Stimulated activated CD8-positive, alpha-beta memory T cell treated with anti-CD3 and anti-CD28 coated beads, Interleukin-7, amount 100 ng/mL, for 48 hours (primary cell): ENCODE data around the gene CAPZA2.
"Not testable (repeated sequence)": the region's sequence is repeated elsewhere in the genome, so short reads cannot be mapped to it uniquely, and the experiment has no call there.

ENCODE experiments used
- DNase-seq, 2 donors: peaks; one replicate each; pipeline ENCODE4 v3.0.0-alpha.2; 2020; ENCODE audit warnings: low read depth in 1 of 2; ENCODE audit errors: extremely low read depth in 1 of 2

CAPZA2 gene

DNA sequence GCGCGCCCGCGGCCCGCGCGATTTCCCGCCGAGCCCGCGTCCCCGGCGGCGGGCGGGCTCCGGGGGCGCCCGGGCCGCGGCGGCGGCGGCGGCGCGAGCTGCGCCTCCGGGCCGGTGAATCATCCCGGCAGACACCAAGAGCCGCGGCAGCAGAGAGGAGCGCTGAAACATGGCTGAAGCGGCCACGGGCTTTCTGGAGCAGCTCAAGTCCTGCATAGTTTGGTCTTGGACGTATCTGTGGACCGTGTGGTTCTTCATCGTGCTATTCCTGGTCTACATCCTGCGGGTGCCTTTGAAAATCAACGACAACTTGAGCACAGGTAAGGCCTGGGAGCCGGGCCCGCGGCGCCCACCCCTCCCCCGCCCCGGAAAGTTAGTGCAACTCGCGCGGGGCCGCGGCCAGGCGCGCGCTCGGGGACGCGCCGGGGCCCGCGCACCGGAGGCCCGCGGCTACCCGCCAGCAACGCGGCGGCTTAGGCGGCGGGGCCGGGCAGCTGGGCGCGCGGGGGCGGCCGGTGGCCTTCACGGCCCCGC lies 91.1 kb downstream of the CAPZA2 start, which contains the start of gene ST7:
Gene ST7, plus strand, starts transcription at position 130 of the 534 bp plus-strand sequence. Its CDS starts 40 bp downstream, at position 170.
- DNase-seq, result peak; percentile 29 to 38

DNA sequence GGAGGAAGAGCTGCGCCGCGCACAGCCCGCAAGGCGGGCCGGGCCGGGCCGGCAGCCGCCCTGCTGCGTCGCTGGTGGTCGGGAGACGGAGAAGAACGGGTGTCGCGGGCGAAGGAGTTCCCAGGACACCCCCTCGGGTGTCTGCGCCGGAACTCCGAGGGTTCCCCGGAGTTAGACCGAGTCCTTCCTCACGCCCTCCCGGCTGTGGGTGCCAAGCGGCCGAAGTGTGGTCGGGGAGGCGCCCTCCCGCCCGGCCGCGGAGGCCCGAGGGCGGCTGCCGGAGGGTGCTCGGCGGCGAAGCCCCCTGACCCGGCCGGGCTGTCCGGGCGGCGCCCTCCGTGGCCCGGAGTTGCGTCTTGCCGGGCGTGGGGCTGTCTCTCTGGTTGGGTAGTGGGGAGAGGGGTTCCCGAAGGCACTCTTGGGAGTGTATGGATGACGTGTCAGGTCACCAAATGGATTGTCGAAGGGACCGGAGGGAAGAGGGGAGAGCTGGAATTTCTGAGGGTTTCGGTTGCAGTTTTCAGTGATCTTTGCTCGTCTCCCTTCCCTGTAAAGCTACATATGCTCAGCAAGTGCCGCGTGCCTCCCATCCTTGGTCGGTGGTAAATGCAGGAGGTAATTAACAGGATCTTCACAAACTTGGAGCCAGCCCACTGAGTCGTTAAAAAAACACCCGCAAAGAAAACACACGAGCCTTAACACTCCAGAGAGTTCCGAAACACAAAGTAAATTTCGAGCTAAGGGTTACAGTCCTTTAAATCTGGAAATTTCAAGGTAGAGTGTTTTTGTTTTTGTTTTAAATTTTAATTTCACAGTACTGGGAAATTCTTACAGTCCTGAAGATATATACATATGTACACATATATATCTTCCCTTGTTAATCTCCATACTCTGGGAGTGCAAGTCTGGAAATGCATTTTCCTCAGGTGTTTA lies 91.8 kb downstream of the CAPZA2 start:
- peak in 1 of 2 donors; percentile 9 for DNase-seq

DNA sequence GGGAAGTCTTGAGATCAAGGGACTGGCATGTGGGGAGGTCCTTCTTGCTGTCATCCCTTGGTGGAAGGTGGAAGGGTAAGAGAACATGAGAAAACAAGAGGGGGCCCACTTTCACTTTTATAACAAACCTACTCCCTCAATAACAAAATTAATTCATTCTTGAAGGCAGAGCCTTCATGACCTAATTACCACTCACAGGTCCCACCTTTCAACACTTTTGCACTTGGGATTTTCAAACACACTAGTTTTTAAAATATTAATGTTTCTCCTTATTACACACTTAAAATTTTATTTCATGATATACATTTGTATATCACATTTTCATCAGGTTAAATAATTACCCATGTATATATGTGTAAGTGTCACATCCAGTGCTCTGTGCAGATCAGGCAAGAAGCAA lies 93.0 kb downstream of the CAPZA2 start:
- no peak for DNase-seq

DNA sequence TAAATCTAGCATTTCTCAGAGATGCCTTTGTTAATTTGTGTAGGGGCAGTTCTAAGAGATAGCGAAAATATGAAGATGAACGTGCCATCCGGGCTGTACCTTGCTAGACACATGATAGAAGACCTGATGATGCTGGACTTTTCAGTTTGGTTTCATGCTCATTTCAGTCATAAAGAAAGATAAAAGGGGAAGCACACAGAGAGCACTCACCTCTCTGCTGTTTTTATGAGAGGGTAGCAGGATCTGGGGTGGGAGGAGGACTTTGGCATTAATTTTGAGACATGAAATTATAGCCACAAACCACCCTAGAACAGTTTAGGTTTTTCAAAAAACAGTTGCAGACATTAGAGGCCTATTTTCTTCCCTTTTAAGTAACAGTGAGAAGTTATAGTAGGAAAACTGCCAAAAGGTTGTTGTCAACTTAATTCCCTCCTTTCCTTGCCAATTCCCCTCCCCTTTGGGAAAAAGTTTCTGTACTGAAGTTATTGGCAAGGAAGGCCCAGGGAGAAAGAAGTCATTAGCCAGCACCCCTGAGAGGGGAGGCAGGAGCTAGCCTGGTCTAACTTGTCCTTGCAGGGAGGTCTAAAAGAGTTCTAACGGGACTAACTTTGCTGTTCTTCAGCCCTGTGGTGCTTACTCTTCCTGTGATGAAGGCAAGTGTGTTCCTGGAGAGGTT lies 93.6 kb downstream of the CAPZA2 start:
- DNase-seq, result no peak

DNA sequence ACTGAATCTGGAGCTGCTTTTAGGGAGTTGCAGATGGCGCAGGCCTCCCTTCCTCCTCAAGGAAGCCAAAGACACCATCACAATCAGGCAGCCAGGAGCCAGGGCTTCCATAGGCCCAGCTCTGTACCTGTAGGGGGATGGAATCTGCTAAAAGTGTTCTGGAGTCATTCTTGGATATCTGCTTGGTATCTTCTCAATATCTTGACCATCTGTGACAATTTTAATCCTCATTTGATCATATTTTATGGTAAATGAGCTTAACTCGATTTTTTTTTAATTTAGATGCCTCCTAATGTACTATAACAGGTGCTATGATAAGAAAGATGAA lies 94.1 kb downstream of the CAPZA2 start:
- DNase-seq, result no peak

DNA sequence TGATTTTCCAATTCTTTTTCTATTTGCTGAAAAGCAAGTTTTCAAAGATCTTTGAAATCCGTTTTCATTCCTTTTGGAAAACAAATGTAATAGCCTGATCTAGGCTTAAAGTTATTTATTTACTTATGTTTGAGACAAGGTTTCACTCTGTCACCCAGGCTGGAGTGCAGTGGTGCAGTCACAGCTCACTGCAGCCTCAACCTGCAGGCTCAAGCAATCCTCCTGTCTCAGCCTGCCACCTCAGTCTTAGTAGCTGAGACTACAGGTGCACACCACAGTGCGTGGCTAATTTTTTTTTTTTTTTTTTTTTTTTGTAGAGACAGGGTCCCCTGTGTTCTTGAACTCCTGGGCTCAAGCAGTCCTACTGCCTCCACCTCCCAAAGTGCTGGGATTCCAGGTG lies 95.5 kb downstream of the CAPZA2 start:
- DNase-seq, result no peak

DNA sequence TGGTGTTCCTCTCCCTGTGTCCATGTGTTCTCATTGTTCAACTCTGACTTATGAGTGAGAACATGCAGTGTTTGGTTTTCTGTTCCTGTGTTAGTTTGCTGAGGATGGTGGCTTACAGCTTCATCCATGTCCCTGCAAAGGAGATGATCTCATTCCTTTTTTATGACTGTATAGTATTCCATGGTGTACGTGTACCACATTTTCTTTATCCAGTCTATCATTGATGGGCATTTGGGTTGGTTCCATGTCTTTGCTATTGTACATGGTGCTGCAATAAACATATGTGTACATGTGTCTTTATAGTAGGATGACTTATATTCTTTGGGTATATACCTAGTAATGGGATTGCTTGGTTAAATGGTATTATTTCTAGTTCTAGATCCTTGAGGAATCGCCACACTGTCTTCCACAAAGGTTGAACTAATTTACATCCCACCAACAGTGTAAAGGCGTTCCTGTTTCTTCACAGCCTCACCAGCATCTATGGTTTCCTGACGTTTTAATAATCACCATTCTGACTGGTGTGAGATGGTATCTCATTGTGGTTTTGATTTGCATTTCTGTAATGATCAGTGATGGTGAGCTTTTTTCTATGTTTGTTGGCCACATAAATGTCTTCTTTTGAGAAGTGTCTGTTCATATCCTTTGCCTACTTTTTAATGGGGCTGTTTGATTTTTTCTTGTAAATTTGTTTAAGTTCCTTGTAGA lies 99.7 kb downstream of the CAPZA2 start:
- DNase-seq, result not testable (repeated sequence)

DNA sequence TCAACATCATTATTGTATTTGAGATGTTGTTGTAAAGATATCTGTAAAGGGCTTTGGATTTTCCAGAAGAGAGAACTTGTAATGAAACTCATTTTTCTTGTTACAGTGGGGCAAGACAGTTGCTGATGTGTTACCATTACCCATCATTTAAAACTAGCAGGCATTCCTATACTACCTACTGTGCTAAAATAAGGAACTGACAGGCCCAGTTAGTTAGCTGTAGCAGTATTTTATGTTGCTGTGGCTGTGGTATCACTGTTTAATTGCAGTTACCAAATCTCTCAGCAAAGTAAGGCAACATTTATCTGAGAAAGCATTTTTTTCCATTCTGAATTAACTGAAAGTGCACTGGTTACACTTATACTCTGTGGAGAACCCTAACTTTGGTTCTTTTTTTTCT lies 100.8 kb downstream of the CAPZA2 start:
- no peak for DNase-seq

DNA sequence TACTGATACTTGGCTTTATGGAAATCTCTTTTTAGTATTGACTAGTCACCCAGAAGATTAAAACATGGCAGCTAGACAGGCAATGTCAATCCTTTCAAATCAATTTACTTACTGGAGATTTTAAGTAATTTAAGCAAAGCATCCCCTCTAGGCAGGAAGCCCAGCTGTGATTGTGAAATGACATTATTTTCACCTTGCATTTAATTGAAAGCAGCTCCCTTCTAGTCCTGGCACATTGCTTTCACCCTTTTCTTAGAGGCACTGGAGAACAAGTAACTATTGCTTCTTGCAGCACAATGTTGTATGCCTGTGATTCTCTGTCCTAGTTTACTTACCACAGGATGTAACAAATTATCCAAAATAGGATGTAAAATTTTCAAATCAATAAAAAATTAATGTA lies 104.2 kb downstream of the CAPZA2 start:
- no peak for DNase-seq

DNA sequence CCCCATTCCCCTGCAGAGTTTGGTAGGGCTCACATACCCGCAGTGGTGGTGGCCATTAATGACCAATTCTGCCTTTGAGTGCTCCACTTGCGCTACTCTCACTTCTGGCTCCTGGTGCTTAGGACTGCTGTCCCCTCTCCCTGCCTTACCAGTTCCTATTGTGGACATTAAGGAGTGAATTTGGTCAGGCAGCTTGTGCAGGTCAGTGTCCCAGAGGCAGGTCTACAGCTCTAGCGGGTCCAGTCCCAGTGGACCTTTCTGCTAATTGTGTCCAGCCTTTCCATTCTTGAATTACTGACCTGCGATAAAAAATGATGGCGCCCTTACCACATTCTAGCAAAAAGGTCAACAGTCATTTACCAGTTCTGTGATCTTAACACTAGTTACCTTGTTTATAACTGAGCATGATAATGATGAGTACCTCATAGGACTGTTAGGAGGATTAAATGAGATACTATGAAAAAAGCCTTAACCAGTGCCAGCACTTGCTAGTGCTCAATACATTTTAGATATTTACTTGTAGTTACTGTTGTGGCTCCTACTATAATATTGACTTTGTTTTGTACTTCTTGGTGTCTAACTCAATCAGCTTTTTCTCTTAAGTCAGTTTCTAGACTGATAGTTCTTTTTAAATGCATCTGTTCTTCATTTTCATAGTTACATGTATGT lies 105.0 kb downstream of the CAPZA2 start:
- DNase-seq, result no peak

DNA sequence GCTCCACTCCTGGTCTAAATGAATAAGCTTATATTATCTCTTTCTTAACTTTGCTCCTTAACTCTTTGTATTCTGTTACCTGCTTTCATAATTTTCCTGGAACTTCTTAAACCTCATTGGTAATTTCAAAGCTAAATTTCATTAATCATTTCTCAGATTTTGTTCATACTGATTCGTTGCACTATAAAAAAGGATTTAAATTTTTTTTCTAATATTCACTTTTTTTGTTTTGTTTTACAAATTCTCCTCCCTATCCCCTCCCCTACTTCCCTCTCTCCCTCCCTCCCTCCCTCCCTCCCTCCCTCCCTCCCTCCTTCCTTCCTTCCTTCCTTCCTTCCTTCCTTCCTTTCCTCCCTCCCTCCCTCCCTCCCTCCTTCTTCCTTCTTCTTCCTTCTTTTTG lies 105.6 kb downstream of the CAPZA2 start:
- no peak for DNase-seq

DNA sequence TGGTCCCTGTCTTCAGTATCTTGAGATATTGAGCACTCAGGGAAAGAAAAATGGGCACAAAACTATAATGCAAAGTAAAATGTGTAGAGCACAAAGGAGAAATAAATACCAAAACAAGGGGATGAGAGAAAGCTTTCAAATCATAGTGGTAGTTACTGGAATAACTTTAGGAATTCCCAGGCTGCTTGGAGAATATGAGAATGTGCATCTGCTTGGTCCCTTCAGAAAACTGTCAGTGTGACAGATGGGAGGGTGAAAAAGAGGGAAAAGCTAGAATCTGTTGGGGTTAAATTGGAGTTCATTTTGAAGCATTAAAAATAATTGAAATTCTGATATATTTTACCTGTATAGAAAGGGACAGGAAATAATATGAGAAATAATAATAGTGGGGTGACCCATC lies 106.2 kb downstream of the CAPZA2 start:
- DNase-seq, result no peak

DNA sequence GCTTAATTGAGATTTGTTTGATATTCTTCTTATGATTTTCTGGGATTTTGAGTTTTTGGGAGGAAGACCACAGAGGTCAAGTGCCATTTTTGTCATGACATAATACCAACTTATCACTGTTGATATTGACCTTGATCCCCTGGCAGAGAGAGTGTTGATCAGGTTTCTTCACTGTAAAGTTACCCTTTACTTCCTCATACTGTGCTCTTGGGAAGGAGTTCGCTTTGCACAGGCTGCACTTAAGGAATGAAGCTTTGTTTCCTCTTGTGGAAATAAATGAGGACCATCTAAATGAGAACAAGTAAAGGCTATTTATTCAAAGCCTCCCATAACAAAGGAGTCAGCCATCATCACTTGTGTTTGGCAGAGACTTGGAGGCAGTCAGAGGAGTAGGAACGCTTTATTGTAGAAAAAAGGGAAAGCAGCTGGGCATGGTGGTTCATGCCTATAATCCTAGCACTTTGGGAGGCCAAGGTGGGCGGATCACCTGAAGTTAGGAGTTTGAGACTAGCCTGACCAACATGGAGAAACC lies 107.0 kb downstream of the CAPZA2 start:
- no peak for DNase-seq

DNA sequence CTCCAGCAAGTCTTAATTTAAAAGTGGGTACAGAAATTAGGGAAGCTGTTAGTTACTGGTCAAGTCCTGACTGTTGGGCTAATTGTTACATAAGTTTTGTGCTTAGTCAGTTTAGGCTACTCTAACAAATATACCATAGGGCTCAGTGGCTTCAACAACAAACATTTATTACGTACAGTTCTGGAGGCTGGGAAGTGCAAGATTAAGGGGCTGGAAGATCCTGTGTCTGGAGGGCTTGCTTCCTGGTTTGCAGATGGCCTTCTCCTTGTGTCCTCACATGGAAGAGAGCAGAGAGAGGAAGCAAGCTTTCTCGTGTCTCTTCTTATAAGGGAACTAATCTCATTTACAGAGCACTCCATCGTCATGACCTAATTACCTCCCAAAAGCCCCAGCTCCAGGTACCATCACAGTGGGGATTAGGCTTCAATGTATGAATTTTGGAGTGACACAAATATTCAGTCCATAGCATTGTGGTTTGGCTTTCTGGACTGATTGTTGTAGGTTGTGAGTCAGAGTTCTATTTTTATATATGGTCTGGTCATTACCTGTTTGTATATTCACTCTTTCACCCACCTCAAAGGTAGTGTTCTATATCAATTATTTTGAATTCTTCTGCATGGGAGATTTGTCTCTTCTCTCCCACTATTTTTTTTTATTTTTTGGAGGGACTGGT lies 108.0 kb downstream of the CAPZA2 start:
- no peak for DNase-seq

DNA sequence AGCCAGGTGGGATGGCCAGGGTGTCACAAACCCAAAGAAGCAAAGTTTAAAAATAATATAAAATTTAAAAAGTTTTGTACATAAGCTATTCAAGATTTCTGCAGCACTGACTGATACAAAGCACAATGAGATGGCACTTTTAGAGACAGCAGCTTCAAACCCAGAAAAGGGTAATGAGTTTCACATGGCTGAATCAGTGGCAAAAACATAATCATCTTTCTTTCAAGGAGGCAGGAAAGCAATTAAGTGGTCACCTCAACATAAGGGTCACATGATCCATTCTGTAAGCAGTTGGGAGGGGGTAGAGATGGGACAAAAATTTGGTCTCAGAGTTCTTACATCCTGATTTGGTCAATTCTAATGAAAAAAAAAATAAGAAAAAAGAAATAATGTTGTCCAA lies 108.8 kb downstream of the CAPZA2 start:
- DNase-seq, result not testable (repeated sequence)
